Fibroblast of skin of right quadriceps (primary cell): ENCODE measurements around the gene SNX17.
"Not testable (repeated sequence)": the region's sequence is repeated elsewhere in the genome, so short reads cannot be mapped to it uniquely, and the experiment has no call there.

Experiments used
- DNase-seq: peaks from one replicate; pipeline ENCODE4 v3.0.0-alpha.2; 2013

SNX17 gene

GRCh38 chr2:27370026-27370815 is at the start of gene SNX17, which contains the start of gene EIF2B4:
Gene SNX17 (plus strand): TSS chr2:27370616. CDS start chr2:27370744, 128 bp downstream.
Gene EIF2B4 (minus strand): TSS chr2:27370338. CDS start chr2:27370314, 24 bp downstream.
- peak; percentile 99 for DNase-seq

GRCh38 chr2:27320958-27321543 is 49.4 kb upstream of the SNX17 start:
- peak; percentile 97 for DNase-seq

DNA sequence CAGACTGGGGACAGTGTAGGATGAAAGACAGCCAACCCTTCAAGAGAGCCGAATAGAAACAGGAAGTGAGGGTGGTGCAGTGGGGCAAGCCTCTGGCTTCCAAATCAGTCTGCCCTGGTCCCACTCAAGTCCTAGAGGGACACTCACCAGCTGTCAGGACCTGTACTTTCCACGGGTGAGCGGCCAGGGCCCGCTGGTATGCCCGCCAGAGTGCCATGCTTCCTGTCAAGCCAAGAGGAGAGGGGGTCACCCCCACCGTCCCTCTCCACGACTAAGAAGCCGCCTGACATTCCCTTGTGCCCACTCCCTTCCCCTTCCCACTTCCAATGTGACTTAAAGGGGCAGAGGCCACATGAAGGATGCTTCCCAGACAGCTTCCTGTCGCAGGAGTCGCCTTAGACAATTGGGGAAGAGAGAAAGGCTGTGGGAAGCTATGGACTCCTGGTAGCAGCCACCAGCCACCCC is 48.1 kb upstream of the SNX17 start:
- peak; percentile 6 for DNase-seq

DNA sequence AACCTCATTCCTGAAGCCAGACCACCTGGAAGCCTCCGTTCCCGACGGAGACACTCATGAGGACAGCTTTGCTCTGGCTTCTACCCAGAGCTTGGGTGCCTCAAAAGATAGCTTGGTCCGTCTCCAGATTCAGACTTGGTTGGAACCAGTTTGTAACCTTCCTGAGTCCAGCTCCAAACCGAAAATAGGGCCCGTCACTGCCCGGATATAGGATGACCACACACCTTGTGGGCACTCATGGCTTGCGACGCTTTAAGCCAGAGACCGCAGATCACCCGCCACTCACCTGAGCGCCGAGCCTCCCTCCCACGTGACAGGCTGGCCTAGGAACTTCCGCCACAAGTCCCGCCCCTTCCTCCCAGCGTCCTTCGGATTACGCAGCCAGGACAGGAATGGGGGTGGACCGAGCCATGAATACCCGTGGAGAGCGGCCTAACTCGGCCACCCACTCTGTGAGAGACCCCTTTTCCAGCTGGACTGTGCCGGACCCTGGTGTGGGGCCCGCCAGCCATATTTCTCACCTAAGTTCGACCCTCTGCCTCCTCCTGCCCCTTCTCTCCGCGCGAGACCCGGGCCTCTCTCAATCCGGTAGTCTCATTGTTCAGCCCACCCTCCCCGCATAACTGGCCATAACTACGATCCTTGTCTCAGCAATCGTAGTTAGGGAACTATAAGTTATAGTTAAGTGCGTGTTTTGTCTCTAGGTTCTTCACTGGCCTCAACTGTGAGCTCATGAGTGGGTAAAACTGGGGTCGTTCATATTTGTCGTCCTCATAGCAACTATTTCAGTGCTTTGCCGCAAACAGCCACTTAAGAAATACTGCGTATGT is 47.4 kb upstream of the SNX17 start, which contains the start of gene MPV17:
Gene MPV17, minus strand, starts transcription at position 332 of the 830 bp plus-strand sequence. CDS start 580 bp downstream, outside the sequence.
- DNase-seq, result peak; percentile 88

DNA sequence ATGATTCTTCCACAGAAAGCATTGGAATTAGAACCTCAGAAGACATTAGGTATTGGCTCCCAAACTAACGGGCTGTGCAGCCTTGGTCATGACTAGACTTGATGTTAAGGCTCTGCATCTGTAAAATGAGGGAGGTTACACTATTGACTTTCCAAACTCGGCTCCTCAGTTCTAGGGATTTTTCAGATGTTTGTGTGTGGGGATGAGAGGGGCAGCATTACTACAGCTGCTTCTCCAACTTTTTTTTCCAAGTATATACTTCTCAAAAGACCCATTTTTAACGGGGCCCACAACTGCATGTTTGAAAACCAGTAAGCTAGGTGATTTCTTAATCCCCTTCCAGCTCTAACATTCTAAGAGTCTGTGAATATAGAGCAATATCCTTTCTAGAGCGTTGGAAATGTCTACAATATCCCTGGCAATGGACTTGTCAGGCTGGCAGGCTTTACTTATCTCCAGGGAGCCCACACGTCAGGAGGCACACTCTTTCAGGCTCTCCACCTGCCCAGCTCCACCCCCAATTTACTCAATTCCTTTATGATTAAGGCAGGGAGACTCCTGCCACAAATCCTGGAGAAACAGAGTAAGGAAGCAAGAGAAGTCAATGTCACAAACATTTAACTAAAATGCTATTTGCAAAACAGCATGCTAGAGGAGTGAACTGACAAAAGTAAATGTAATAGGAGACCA is 46.7 kb upstream of the SNX17 start:
- DNase-seq, result no peak

DNA sequence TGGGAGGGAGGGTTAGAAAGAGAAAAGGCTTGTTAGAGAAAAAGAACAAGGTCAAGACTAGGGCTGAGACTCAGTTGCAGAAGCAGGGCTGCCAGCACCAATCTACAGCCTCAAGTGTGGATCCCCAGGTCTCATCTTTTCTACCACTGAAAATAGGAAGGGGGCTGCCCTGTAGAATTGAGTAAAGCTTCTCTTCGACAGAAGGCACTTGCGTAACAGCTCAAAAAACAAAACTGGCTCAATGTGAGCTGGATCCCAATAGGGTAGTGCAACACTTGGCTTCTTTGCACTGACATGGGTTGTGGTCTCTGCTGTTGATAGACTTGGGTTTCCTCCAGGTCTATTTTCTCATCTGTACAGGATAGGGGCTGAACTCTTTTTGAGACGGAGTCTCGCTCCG is 45.7 kb upstream of the SNX17 start:
- no peak for DNase-seq

GRCh38 chr2:27335311-27335710 is 35.1 kb upstream of the SNX17 start:
- DNase-seq, result no peak

GRCh38 chr2:27336173-27336572 is 34.2 kb upstream of the SNX17 start:
- no peak for DNase-seq

DNA sequence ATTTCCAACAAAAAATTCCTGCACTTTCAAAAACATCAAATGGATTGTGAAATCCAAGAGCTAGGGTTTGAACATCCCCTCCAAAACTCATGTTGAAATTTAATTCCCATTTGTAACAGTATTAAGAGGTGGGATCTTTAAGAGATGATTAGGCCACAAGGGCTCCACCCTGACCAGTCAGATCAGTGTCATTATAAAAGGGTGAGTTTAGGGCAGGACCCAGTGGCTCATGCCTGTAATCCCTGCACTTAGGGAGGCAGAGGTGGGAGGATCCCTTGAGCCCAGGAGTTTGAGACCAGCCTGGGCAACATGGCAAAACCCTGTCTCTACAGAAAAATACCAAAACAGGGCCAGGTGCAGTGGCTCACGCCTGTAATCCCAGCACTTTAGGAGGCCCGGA is 22.8 kb upstream of the SNX17 start:
- no peak for DNase-seq

GRCh38 chr2:27350106-27350693 is 20.2 kb upstream of the SNX17 start:
- no peak for DNase-seq

- DNase-seq, result no peak
Observed at GRCh38 chr2:27351802-27352598, 18.4 kb upstream of the SNX17 start.

DNA sequence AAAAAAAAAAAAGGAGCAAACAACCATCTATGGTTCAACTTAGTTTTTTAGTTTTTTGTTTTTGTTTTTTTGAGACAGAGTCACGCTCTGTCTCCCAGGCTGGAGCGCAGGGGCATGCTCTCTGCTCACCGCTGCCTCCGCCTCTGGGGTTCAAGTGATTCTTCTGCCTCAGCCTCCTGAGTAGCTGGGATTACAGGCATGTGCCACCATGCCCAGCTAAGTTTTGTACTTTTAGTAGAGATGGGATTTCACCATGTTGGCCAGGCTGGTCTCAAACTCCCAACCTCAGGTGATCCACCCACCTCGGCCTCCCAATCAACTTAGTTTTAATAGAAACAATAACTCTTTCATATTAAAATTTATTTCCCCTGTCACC is 17.0 kb upstream of the SNX17 start:
- not testable (repeated sequence) for DNase-seq

- DNase-seq, result peak; percentile 19
Observed at GRCh38 chr2:27353762-27354596, 16.4 kb upstream of the SNX17 start.

GRCh38 chr2:27354597-27354927 is 15.9 kb upstream of the SNX17 start:
- no peak for DNase-seq

GRCh38 chr2:27356056-27356381 is 14.4 kb upstream of the SNX17 start:
- peak; percentile 34 for DNase-seq

GRCh38 chr2:27356382-27357181 is 13.8 kb upstream of the SNX17 start, which contains the start of gene GTF3C2:
Gene GTF3C2 (minus strand): TSS chr2:27356764. CDS start chr2:27343554, 13,210 bp downstream.
- DNase-seq, result peak; percentile 98

- DNase-seq, result no peak
Observed at GRCh38 chr2:27362678-27363420, 7.6 kb upstream of the SNX17 start.

- no peak for DNase-seq
Observed at GRCh38 chr2:27363933-27364332, 6.5 kb upstream of the SNX17 start.

DNA sequence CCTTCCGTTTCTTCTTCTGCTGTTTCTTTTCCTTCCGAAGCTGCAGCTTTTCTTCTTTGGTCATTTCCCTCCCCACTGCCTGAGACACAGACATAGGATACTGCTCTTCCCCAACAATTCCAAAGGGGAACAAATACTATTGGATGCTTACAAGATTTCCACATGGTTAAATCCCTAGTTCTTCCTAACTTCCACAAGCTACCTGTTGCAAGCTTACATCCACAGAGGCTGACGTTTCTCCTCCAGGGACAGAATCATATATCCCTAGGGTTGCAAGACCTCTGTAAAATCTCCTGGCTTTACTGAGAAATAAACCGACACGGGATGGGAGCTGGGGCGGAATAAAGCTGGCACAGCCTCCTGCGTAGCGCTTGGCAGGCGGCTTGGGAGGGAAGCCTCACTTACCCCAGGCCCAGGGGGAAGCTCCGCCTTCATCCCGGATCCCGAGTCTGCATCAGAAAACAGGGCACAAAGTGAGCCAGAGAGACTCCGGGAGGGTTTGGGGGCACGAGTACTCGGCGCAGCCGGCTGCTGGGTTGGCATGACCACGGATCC is 868 bp upstream of the SNX17 start:
- DNase-seq, result peak; percentile 41
